Fibroblast of skin of abdomen (primary cell): ENCODE data around the gene OR6C4. TPM values are rescaled to one million over a fixed set of nuclear protein-coding genes. Genes with fewer than 3 reads are reported as not detected.
"Not testable (repeated sequence)": the region's sequence is repeated elsewhere in the genome, so short reads cannot be mapped to it uniquely, and the experiment has no call there.

Source experiments
- DNase-seq: peaks from one replicate; pipeline ENCODE4 v3.0.0-alpha.2; 2013
- polyA plus RNA-seq, 2 experiments: library from polyadenylated mRNA; unstranded; fragments of 120-200 nt; gene quantifications; one replicate each; pipeline ENCODE4 v1.2.1, GENCODE V29; 2013; ENCODE audit not compliant: insufficient read length in 2 of 2

The OR6C4 gene
- polyA plus RNA-seq (2013, experiment 1 of 2; ENCODE audit: insufficient read length), result not detected
- not detected for polyA plus RNA-seq (2013, experiment 2 of 2; ENCODE audit: insufficient read length)

- no peak for DNase-seq
Observed at GRCh38 chr12:55549302-55549701, at the start of gene OR6C4. Gene OR6C4, plus strand, starts transcription at chr12:55549602. Its CDS starts 1,625 bp downstream, at chr12:55551227.

DNA sequence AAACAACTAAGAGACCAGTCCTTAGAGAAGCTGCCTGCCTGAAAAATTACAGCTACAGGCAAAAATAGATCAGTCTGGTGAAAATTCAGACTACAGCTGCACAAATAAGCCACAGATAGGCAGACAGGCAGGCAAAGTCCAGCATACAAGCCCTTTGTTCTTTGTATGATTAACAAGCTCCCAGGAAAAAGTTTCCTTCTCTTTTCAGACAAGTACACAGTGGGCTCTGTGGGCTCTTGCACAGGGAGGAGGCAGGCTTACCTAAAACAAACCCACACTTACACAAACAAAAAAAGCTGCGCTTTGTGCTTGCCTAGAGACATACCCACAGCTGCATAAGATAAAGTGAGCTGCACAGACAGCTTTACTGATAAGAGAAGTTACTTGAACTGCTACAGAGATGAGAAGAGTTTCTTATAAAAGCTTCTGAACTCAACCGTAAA, 49.6 kb upstream of the OR6C4 start:
- DNase-seq, result no peak

GRCh38 chr12:55501601-55502000, 47.8 kb upstream of the OR6C4 start:
- no peak for DNase-seq

DNA sequence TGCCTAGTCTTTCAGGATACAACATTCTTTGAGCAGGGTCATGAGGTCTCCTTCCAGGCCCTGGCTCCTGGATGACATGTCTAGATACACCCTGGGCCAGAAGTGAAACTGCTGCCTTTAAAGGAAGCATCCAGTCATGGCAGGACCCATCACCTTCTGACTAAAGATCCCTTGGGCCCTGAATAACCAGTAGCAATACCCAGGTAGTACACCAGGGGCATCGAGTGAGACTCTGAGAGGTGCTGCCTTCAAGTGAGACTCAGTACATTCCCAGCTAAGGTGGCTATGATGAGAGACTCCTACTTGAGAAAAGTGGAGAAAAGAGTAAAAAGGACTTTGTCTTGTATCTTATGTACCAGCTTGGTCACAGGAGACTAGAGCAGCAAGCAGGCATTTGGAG, 33.7 kb upstream of the OR6C4 start:
- DNase-seq, result no peak

DNA sequence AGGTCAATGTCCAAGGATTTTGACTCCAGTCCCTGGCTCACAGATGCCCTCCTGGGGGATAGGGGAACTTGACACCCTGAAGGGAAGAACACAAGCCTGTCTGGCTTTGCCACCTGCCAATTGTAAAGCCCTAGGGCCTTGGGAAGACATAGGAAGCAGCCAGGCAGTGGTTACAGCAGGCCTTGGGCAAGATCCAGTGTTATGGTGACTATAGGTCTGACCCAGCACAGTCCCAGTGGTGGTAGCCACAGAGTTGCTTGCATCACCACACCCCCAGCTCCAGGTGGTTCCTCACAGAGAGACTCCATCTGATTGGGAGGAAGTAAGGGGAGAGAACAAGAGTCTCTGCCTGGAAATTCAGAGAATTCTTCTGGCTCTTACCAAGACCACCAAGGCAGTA, 33.0 kb upstream of the OR6C4 start:
- no peak for DNase-seq

DNA sequence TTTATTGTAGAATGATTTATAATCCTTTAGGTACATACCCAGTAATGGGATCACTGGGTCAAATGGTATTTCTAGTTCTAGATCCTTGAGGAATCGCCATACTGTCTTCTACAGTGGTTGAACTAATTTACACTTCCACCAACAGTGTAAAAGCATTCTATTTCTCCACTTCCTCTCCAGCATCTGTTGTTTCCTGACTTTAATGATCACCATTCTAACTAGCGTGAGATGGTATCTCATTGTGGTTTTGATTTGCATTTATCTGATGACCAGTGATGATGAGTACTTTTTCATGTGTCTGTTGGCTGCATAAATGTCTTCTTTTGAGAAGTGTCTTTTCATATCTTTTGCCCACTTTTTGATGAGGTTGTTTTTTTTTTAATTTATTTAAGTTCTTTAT, 1.2 kb upstream of the OR6C4 start:
- DNase-seq, result not testable (repeated sequence)

GRCh38 chr12:55548756-55549155, 646 bp upstream of the OR6C4 start:
- DNase-seq, result no peak

DNA sequence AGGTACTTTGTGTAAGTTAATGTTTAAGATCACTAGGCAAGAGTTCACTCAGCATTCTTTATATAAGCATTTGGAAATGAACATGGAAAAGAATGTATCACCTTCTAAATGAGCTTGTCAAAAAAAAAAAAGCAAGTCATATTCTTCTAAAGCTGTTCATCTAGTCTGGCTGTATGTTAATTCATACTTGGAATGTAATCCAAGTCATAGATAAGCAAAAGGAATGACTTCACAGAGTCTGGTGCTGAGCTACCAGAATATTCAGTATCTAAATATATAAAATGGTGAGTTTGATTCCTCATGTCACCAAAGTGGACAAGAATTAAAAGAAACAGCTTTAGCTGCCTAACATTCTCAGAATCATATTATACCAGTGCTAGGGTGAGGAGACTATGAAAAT, 4.9 kb downstream of the OR6C4 start:
- DNase-seq, result no peak

- not testable (repeated sequence) for DNase-seq
Observed at GRCh38 chr12:55570060-55570459, 20.7 kb downstream of the OR6C4 start.

DNA sequence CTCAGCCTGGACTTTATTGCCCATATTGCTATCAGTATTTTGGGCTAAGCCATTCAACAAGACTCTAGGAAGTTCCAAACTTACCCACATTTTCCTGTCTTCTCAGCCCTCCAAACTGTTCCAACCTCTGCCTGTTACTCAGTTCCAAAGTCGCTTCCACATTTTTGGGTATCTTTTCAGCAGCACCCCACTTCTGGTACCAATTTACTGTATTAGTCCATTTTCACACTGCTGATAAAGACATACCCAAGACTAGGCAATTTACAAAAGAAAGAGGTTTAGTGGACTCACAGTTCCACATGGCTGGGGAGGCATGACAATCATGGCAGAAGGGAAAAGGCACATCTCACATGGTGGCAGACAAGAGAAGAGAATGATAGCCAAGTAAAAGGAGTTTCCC, 21.3 kb downstream of the OR6C4 start:
- not testable (repeated sequence) for DNase-seq

DNA sequence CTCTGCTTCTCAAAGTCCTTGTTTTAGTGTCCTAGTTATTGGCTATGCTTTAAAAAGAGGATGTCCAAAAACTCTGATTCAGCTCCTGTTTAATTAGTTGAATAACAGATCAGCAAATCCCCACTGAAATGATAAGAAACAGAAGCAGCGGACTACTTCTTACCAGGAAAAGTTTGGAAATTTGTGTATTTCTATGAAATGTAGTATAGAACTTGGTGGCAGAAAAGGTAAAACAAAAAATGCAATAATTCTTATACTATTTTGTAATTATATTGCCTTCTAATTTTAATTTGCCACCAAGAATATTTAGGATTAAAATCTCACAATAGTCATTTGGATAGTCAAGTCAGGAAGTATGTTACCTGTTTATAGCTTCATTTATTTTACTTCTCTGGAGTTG, 22.8 kb downstream of the OR6C4 start, which contains the start of gene OR2AP1:
OR2AP1 (plus strand) TSS at position 301 of the 400 bp plus-strand sequence. CDS start 1,947 bp downstream, outside the sequence.
- no peak for DNase-seq

- DNase-seq, result no peak
Observed at GRCh38 chr12:55582066-55582465, 32.7 kb downstream of the OR6C4 start.

DNA sequence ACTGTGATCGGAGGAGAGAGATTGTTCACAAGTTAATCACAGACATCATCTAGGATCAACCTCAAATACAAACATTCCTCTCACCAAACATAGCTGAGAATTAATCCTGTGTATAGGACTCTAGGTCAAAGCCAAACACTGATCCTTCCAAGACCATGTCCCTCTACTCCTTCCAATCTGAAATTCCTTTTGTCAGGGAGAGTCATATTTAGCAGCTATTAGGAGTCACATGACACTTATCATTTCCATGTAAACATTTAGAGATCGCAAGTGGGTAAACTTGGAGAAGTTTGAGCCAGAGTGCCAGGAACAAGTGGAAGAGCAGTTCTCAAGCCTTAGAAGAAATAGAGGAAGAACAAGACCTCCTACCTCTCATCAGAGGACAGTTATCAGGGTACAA, 36.4 kb downstream of the OR6C4 start:
- DNase-seq, result no peak

GRCh38 chr12:55590152-55590551, 40.8 kb downstream of the OR6C4 start:
- not testable (repeated sequence) for DNase-seq
